Activated T-helper 1 cell treated with anti-CD3 and anti-CD28 coated beads, Interleukin-12 subunit alpha, Interleukin-12 subunit beta, Interleukin-2, Interleukin-4 antibody, amounts not matched to agents 30 ng/mL and 10 ng/mL and 1 ng/mL, durations not matched to agents 14 hours and 24 hours and 36 hours (primary cell): ENCODE results near the gene NFIX. TPM values are rescaled to one million over a fixed set of nuclear protein-coding genes. Genes with fewer than 3 reads are reported as not detected.
A peak's percentile ranks its signal among the peaks of the same experiment; 100 is the strongest.

ENCODE experiments used
- DNase-seq: peaks from one replicate; pipeline ENCODE4 v3.0.0; 2021; ENCODE audit warnings: low spot score
- H3K27ac Mint-ChIP-seq: one replicate; pipeline ENCODE4 v1.8.0; 2021; ENCODE audit warnings: mild to moderate bottlenecking, mixed read lengths
- H3K27me3 Mint-ChIP-seq: one replicate; pipeline ENCODE4 v1.8.0; 2022; ENCODE audit warnings: mild to moderate bottlenecking, moderate library complexity, mixed read lengths; ENCODE audit not compliant: insufficient read depth
- H3K36me3 Mint-ChIP-seq: one replicate; pipeline ENCODE4 v1.8.0; 2021; ENCODE audit warnings: low read depth, mixed read lengths
- H3K4me1 Mint-ChIP-seq: one replicate; pipeline ENCODE4 v1.8.0; 2021; ENCODE audit warnings: low read depth, mixed read lengths
- H3K4me3 Mint-ChIP-seq: one replicate; pipeline ENCODE4 v1.8.0; 2021; ENCODE audit warnings: mild to moderate bottlenecking, moderate library complexity, mixed read lengths
- H3K9me3 Mint-ChIP-seq: one replicate; pipeline ENCODE4 v1.8.0; 2021; ENCODE audit warnings: mixed read lengths
- intact Hi-C: fragments of 100-400 bp; cut with micrococcal nuclease; formaldehyde crosslinking; loops from one replicate; pipeline ENCODE4 v1.15.1; 2024
- total RNA-seq: library from RNA; stranded (reverse); gene quantifications from 2 replicates; pipeline ENCODE4 v1.2.3, GENCODE V29; 2022

The NFIX gene
- total RNA-seq, 1 donor from 2014 or later: 8.0 TPM

GRCh38 chr19:13116282-13117175 lies 121.3 kb downstream of the NFIX start, which contains the start of gene TRMT1:
TRMT1 (minus strand) TSS chr19:13116740; CDS start chr19:13116399, 341 bp downstream.
- peak; percentile 86 for DNase-seq
- peak within 1 kb of the TSS; percentile 97 for H3K27ac Mint-ChIP-seq
- H3K4me1 Mint-ChIP-seq: peaks cover 38% of the 10 kb centered on the region
- H3K4me3 Mint-ChIP-seq: peak within 1 kb of the TSS; percentile 96
- no peaks in the 10 kb centered on the region for H3K9me3 Mint-ChIP-seq
- intact Hi-C loops: loop anchor here (1.0 to 10.0 kb wide), 6 partner anchors 12 to 382 kb away; partner anchors contain the start of genes GET3 and TRIR
- no peaks in the 10 kb centered on the region for H3K27me3 Mint-ChIP-seq
- peaks cover 18% of the 10 kb centered on the region for H3K36me3 Mint-ChIP-seq

- H3K36me3 Mint-ChIP-seq: peaks cover 21% of the 10 kb centered on the region
Measured at GRCh38 chr19:13117176-13117771, 122.0 kb downstream of the NFIX start.

GRCh38 chr19:13117772-13118423 lies 122.6 kb downstream of the NFIX start, which contains the start of gene NACC1:
NACC1 (plus strand) TSS chr19:13118264; CDS start chr19:13135208, 16,944 bp downstream.
- H3K27me3 Mint-ChIP-seq: no peaks in the 10 kb centered on the region
- intact Hi-C loops: loop anchor here (1.0 to 10.0 kb wide), 5 partner anchors 14 to 383 kb away; partner anchors contain the start of genes GET3 and TRIR
- peak within 1 kb of the TSS; percentile 97 for H3K27ac Mint-ChIP-seq
- peaks cover 18% of the 10 kb centered on the region for H3K36me3 Mint-ChIP-seq
- peak within 1 kb of the TSS; percentile 96 for H3K4me3 Mint-ChIP-seq
- no peaks in the 10 kb centered on the region for H3K9me3 Mint-ChIP-seq
- DNase-seq: peak; percentile 89
- H3K4me1 Mint-ChIP-seq: peaks cover 51% of the 10 kb centered on the region

More at GRCh38 chr19:13117176-13117771, 122.0 kb downstream of the NFIX start:
- peak overlapping the region; percentile 96 for H3K4me3 Mint-ChIP-seq
- H3K27ac Mint-ChIP-seq: peak overlapping the region; percentile 97
- H3K4me1 Mint-ChIP-seq: peaks cover 46% of the 10 kb centered on the region
- H3K9me3 Mint-ChIP-seq: no peaks in the 10 kb centered on the region
- intact Hi-C loops: loop anchor here (2.0 to 10.0 kb wide), 3 partner anchors 46 to 382 kb away; partner anchors contain the start of genes GET3 and TRIR
- H3K27me3 Mint-ChIP-seq: no peaks in the 10 kb centered on the region
- no peak for DNase-seq

GRCh38 chr19:13118424-13119193 lies 123.3 kb downstream of the NFIX start:
- Mint-ChIP-seq H3K9me3 (no peaks in the 10 kb centered on the region), H3K4me1 (peaks cover 58% of the 10 kb centered on the region), H3K36me3 (peaks cover 18% of the 10 kb centered on the region), H3K4me3 (peak overlapping the region; percentile 91), H3K27ac (peak overlapping the region; percentile 84), H3K27me3 (no peaks in the 10 kb centered on the region)
- no peak for DNase-seq
- intact Hi-C loops: loop anchor here (1.0 to 10.0 kb wide), 4 partner anchors 14 to 384 kb away; partner anchors contain the start of genes GET3 and TRIR

GRCh38 chr19:13119627-13120026 lies 124.4 kb downstream of the NFIX start:
- peak overlapping the region; percentile 84 for H3K27ac Mint-ChIP-seq
- intact Hi-C loops: loop anchor here (5.0 to 10.0 kb wide), 2 partner anchors 143 to 385 kb away; partner anchors contain the start of genes GET3 and TRIR

GRCh38 chr19:13120031-13120430 lies 124.8 kb downstream of the NFIX start:
- intact Hi-C loops: no loop called here
- Mint-ChIP-seq H3K9me3 (no peaks in the 10 kb centered on the region), H3K27ac (no peak overlapping the region), H3K4me1 (peaks cover 58% of the 10 kb centered on the region), H3K27me3 (no peaks in the 10 kb centered on the region), H3K36me3 (peaks cover 15% of the 10 kb centered on the region), H3K4me3 (peak overlapping the region; percentile 91)
- DNase-seq: no peak

More at GRCh38 chr19:13119627-13120026, 124.4 kb downstream of the NFIX start:
- Mint-ChIP-seq H3K4me1 (peaks cover 61% of the 10 kb centered on the region), H3K4me3 (peak overlapping the region; percentile 91), H3K9me3 (no peaks in the 10 kb centered on the region), H3K36me3 (peaks cover 15% of the 10 kb centered on the region), H3K27me3 (no peaks in the 10 kb centered on the region)
- DNase-seq: no peak

GRCh38 chr19:13120817-13121216 lies 125.5 kb downstream of the NFIX start:
- no peak for DNase-seq
- intact Hi-C loops: no loop called here
- Mint-ChIP-seq H3K4me3 (peak overlapping the region; percentile 68), H3K36me3 (peaks cover 13% of the 10 kb centered on the region), H3K27ac (peak overlapping the region; percentile 63), H3K9me3 (no peaks in the 10 kb centered on the region), H3K4me1 (peaks cover 51% of the 10 kb centered on the region), H3K27me3 (no peaks in the 10 kb centered on the region)

GRCh38 chr19:13121551-13122274 lies 126.4 kb downstream of the NFIX start:
- DNase-seq: no peak
- Mint-ChIP-seq H3K27me3 (no peaks in the 10 kb centered on the region), H3K4me1 (peaks cover 47% of the 10 kb centered on the region), H3K36me3 (peaks cover 9% of the 10 kb centered on the region), H3K27ac (no peak overlapping the region), H3K9me3 (no peaks in the 10 kb centered on the region), H3K4me3 (peak overlapping the region; percentile 40)
- intact Hi-C loops: no loop called here

- H3K36me3 Mint-ChIP-seq: peaks cover 9% of the 10 kb centered on the region
- H3K9me3 Mint-ChIP-seq: no peaks in the 10 kb centered on the region
- H3K27ac Mint-ChIP-seq: peak overlapping the region; percentile 4
- peak overlapping the region; percentile 40 for H3K4me3 Mint-ChIP-seq
- H3K27me3 Mint-ChIP-seq: no peaks in the 10 kb centered on the region
- intact Hi-C loops: no loop called here
- H3K4me1 Mint-ChIP-seq: peaks cover 42% of the 10 kb centered on the region
- DNase-seq: no peak
Measured at GRCh38 chr19:13122275-13122878, 127.1 kb downstream of the NFIX start.

- Mint-ChIP-seq H3K4me1 (peaks cover 42% of the 10 kb centered on the region), H3K36me3 (peaks cover 9% of the 10 kb centered on the region), H3K27ac (peak overlapping the region; percentile 4), H3K9me3 (no peaks in the 10 kb centered on the region), H3K27me3 (no peaks in the 10 kb centered on the region), H3K4me3 (no peak overlapping the region)
- no peak for DNase-seq
- intact Hi-C loops: no loop called here
Measured at GRCh38 chr19:13122980-13123957, 128.0 kb downstream of the NFIX start.
